GM21529 (cell line): Measurements from ENCODE around the gene APOD.

ENCODE experiments used
- ATAC-seq: cut with Tn5 transposase; IDR thresholded peaks from one replicate; pipeline ENCODE4 v1.9.1; 2021; ENCODE audit not compliant: unreplicated experiment

Gene APOD

DNA sequence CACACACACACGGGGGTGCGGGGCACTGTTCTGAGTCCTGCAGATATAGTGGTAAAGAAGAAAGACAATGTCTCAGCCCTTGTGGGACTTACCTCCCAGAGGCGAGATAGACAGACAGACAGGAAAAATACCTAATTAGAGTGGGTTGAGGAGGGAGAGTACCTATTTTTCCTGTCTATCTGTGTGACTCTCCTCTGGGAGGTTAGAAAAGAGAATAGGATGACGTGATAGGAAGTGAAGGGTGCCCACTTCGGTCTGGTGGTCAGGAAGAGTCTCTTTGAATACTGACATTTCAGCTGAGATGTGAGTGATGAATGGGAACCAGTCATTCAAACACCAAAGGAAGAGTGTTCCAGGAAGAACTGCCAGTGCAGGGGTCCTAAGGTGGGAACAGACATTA, 4.1 kb upstream of the APOD start:
- no peak for ATAC-seq

- no peak for ATAC-seq
Measured at GRCh38 chr3:195587406-195587805, 3.7 kb upstream of the APOD start.

DNA sequence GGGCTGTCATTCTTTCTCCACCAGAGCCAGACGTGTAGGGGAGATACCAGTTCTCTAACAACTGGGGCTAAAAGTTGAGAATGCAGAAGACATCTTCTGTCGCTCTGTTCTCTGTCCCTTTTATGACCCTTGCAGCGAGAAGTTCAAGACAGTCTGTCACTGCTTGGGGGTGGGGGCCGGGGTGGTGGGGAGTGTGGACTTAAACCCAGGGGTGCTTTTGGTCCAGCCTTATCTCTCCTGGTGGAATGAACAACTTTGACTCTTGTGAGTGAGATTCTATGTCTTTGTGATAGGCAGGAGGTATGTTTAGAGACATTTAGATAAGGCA, 767 bp upstream of the APOD start:
- no peak for ATAC-seq

DNA sequence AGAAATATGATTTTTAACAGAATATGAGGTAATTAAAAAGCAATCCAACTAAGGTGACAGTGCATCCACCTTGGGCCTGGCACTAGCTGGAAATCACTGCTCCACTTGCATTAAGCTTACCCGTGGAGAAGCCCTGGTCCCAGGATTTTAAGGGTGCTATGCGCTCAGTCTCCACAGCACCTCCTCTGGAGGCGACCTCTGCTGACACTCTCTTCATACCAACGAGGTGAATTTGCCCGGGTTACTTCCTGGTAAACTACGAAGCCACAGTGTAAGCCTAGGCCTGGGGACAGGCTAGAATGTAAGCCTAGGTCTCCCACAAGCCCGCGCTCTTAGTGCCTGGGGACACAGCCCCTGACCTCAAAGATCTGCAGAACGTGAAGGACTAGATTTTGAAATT, 793 bp downstream of the APOD start:
- no peak for ATAC-seq

GRCh38 chr3:195580744-195581443, 2.8 kb downstream of the APOD start:
- ATAC-seq, result no peak

GRCh38 chr3:195579281-195579680, 4.5 kb downstream of the APOD start:
- no peak for ATAC-seq

- no peak for ATAC-seq
Measured at GRCh38 chr3:195578565-195578964, 5.2 kb downstream of the APOD start.

GRCh38 chr3:195577645-195578177, 6.0 kb downstream of the APOD start:
- no peak for ATAC-seq

- ATAC-seq, result no peak
Measured at GRCh38 chr3:195574497-195575304, 9.0 kb downstream of the APOD start.

DNA sequence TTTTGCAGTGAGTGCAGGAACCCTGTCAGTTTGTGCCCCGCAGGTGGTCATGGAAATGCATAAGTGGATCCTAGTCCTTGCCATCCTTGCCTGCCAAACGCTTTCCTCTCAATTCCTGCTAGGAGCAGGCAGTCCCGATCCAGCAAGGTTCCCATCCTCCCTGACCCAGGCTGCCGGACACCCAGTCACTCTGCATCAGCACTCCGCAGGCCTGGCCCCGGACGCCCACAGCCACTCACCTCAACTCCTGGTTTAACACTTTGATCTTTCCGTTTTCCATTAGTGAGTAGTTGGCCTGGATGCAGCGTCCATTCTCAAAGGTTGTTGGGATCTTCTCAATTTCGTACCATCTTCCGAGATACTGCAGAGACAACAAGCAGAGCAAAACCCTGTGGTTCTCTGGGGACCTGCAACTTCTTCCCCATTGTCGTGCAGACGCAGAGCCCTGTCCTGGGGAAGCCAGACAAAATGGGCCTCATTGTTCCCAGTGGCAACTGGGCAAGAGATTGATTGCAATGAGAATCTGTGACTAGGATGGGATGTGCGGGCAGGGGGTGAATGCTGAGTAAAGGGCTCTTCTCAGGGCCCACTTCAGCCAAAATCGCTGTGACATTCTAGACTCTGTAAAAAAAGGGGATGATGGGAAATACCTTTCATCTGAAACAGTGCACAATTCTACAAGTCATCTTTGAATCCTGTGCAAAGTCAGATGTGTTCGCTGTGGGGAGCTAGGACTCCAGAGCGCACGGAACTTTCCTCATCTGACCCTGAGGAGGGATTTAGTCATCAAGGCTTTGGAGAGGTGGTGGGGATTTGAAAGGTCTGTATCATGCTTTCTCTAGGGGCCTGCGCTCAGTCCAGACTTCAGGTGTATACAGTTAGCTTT, 9.9 kb downstream of the APOD start:
- ATAC-seq, result no peak

DNA sequence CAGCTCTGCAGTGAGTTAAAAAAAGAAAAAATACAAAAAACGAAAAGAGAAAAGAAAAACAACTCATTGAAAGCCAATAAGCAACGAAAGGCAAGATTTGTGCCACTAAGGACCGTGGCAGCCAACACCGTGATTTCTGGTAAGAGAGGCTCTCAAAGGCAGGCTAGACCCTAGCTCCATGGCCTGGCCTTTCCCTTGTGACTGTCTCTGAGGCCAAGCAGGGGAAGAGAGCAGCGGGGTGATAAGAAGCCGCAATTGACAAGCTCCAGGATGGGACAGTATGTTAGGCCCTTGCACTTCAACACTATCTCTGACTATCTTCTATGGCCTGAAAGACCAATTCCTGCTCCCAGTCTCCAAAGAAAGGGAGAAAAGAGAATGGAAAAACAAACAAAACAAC, 12.4 kb downstream of the APOD start:
- no peak for ATAC-seq

- ATAC-seq, result no peak
Measured at GRCh38 chr3:195570912-195571311, 12.8 kb downstream of the APOD start.

DNA sequence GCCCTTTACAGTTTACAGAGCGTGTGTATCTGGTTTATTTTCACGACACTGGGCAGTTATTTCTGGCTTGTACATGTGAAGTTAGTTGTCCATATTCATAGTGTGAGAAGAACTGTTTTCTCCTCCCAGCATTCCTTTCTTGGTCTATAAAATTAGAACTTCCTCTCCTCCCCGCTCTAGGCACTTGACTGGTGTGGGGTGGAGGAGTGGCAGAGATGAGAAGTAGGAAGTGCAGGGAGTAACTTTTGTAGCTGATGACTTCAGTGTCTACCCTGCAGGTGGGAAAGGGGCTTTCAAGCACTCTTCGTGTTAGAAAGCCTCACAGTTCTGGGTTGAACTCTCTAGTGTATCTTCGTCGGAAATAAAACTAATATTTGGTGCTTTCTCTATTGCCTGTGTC, 13.4 kb downstream of the APOD start:
- no peak for ATAC-seq

DNA sequence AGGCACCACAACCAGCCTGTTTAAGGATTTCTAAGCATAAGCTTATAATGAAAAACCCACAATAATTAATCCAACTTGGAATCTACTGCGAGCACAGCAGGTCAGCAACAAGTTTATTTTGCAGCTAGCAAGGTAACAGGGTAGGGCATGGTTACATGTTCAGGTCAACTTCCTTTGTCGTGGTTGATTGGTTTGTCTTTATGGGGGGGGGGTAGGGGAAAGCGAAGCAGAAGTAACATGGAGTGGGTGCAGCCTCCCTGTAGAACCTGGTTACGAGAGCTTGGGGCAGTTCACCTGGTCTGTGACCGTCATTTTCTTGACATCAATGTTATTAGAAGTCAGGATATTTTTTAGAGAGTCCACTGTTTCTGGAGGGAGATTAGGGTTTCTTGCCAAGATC, 15.1 kb downstream of the APOD start:
- no peak for ATAC-seq

- ATAC-seq, result no peak
Measured at GRCh38 chr3:195566797-195567196, 16.9 kb downstream of the APOD start.

GRCh38 chr3:195565716-195566115, 18.0 kb downstream of the APOD start:
- ATAC-seq, result no peak

- ATAC-seq, result no peak
Measured at GRCh38 chr3:195563317-195563716, 20.4 kb downstream of the APOD start.

GRCh38 chr3:195559723-195560409, 23.9 kb downstream of the APOD start:
- no peak for ATAC-seq

- no peak for ATAC-seq
Measured at GRCh38 chr3:195558602-195559001, 25.1 kb downstream of the APOD start.

DNA sequence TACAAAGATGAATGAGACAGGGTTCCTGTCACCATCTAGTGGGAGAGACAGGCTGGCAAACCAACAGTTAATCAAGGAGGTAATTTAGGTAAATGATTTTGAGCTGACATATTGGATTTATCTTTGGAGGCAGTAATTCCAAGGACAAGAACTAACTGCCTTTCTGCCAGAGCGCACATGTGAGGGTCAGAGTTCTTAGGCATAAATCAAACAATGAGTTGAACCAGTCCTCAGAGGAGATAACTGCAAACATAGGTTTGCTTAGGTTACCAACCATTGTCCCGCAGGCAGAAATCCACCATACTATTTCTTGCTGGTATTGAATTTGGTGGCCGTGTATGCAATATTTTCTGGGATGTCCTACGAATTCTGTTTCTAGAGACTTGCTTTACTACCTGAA, 26.4 kb downstream of the APOD start:
- ATAC-seq, result no peak

- ATAC-seq, result no peak
Measured at GRCh38 chr3:195556390-195556789, 27.4 kb downstream of the APOD start.
